Left colon (tissue), 2 donors: Measurements from ENCODE around the gene FIBIN. TPM values are rescaled to one million over a fixed set of nuclear protein-coding genes. Genes with fewer than 3 reads are reported as not detected.
"Not testable (repeated sequence)": the region's sequence is repeated elsewhere in the genome, so short reads cannot be mapped to it uniquely, and the experiment has no call there.

Experiments
- ATAC-seq: fragments of 200-7000 bp; cut with Tn5 transposase; one replicate; pipeline ENCODE4 v1.9.1; 2020; ENCODE audit warnings: mild to moderate bottlenecking, moderate library complexity
- DNase-seq, 2 donors: peaks; one replicate each; pipeline ENCODE4 v3.0.0-alpha.2; 2020
- intact Hi-C, 2 donors: fragments of 100-400 bp; cut with DNase I in 1 of 2; cut with micrococcal nuclease in 1 of 2; formaldehyde crosslinking; loops; one replicate each; pipeline versions ENCODE4 v1.11.2 to v1.14.0; 2022; cut with DNase I, micrococcal nuclease
- total RNA-seq, 2 donors: library from RNA; stranded (reverse); fragmentation: NEBNext Ultra II Directional; extraction: Animal tissue kit (Norgen Biotek cat#: 25700); gene quantifications; one replicate each; pipeline ENCODE4 v1.2.1, GENCODE V29; 2021
- donor health status: DM: no; HTN: no; CAD: no.
- donor health status: DM: yes; HTN: yes; CAD: no.

Gene FIBIN
- total RNA-seq, 2 donors from 2014 or later: 1.3 to 5.1 TPM

GRCh38 chr11:26974069-26974783 is 19.7 kb upstream of the FIBIN start:
- DNase-seq: no peak
- intact Hi-C loops: no loop called here
- ATAC-seq: no peak

GRCh38 chr11:26974996-26975395 is 18.9 kb upstream of the FIBIN start:
- DNase-seq (no peak), ATAC-seq (no peak)
- intact Hi-C loops: no loop called here

- no peak for DNase-seq
- ATAC-seq: no peak
- intact Hi-C loops: no loop called here
Observed at GRCh38 chr11:26976389-26976788, 17.5 kb upstream of the FIBIN start.

GRCh38 chr11:26977209-26977608 is 16.7 kb upstream of the FIBIN start:
- ATAC-seq, intact Hi-C loops, DNase-seq: not testable (repeated sequence)

GRCh38 chr11:26983645-26984044 is 10.3 kb upstream of the FIBIN start:
- ATAC-seq (no peak), DNase-seq (no peak)
- intact Hi-C loops: no loop called here

GRCh38 chr11:26985470-26985869 is 8.4 kb upstream of the FIBIN start:
- intact Hi-C loops: no loop called here
- ATAC-seq: no peak
- no peak for DNase-seq

GRCh38 chr11:26985943-26986342 is 8.0 kb upstream of the FIBIN start:
- DNase-seq (no peak), ATAC-seq (no peak)
- intact Hi-C loops: no loop called here

GRCh38 chr11:26987272-26987671 is 6.6 kb upstream of the FIBIN start:
- ATAC-seq: no peak
- intact Hi-C loops: no loop called here

GRCh38 chr11:26987731-26988130 is 6.2 kb upstream of the FIBIN start:
- DNase-seq (no peak), ATAC-seq (no peak)
- intact Hi-C loops: no loop called here

More at GRCh38 chr11:26987272-26987671, 6.6 kb upstream of the FIBIN start:
- no peak for DNase-seq

GRCh38 chr11:26992031-26992541 is 1.8 kb upstream of the FIBIN start:
- intact Hi-C loops: no loop called here

GRCh38 chr11:26994631-26995095 is 751 bp downstream of the FIBIN start:
- no peak for ATAC-seq
- DNase-seq: no peak
- intact Hi-C loops: no loop called here

More at GRCh38 chr11:26992031-26992541, 1.8 kb upstream of the FIBIN start:
- DNase-seq (no peak), ATAC-seq (no peak)

- no peak for DNase-seq
- intact Hi-C loops: no loop called here
- ATAC-seq: no peak
Observed at GRCh38 chr11:26995701-26996460, 2.0 kb downstream of the FIBIN start.

- intact Hi-C loops: no loop called here
- ATAC-seq: no peak
- DNase-seq: no peak
Observed at GRCh38 chr11:26997378-26997777, 3.5 kb downstream of the FIBIN start.

GRCh38 chr11:27001136-27001730 is 7.3 kb downstream of the FIBIN start:
- DNase-seq, intact Hi-C loops: not testable (repeated sequence)

GRCh38 chr11:27002431-27002830 is 8.5 kb downstream of the FIBIN start:
- DNase-seq: no peak
- no peak for ATAC-seq
- intact Hi-C loops: no loop called here

More at GRCh38 chr11:27001136-27001730, 7.3 kb downstream of the FIBIN start:
- not testable (repeated sequence) for ATAC-seq

- DNase-seq (no peak), ATAC-seq (no peak)
- intact Hi-C loops: no loop called here
Observed at GRCh38 chr11:27002838-27003237, 8.9 kb downstream of the FIBIN start.

- ATAC-seq: no peak
- DNase-seq: no peak
- intact Hi-C loops: no loop called here
Observed at GRCh38 chr11:27004103-27004502, 10.2 kb downstream of the FIBIN start.

- intact Hi-C loops: no loop called here
Observed at GRCh38 chr11:27008811-27009535, 15.1 kb downstream of the FIBIN start.

More at GRCh38 chr11:27008811-27009535, 15.1 kb downstream of the FIBIN start:
- DNase-seq: no peak
- no peak for ATAC-seq
